GM12874 (cell line): ENCODE data around the gene GPC3.

ENCODE experiments used
- CTCF ChIP-seq: IDR thresholded peaks from 2 replicates; pipeline ENCODE4 v1.5.1; 2011; ENCODE audit warnings: low read depth, mild to moderate bottlenecking, control low read depth, low read length, moderate library complexity; ENCODE audit not compliant: insufficient read depth

GPC3 gene

GRCh38 chrX:133650239-133650638 is 335.2 kb downstream of the GPC3 start:
- no peak for TF ChIP-seq CTCF

GRCh38 chrX:133649651-133650050 is 335.7 kb downstream of the GPC3 start:
- no peak for TF ChIP-seq CTCF

GRCh38 chrX:133648594-133648993 is 336.8 kb downstream of the GPC3 start:
- no peak for TF ChIP-seq CTCF

GRCh38 chrX:133646719-133647116 is 338.7 kb downstream of the GPC3 start:
- TF ChIP-seq CTCF, result no peak

GRCh38 chrX:133645977-133646718 is 339.2 kb downstream of the GPC3 start:
- no peak for TF ChIP-seq CTCF

- no peak for TF ChIP-seq CTCF
Observed at GRCh38 chrX:133645256-133645655, 340.1 kb downstream of the GPC3 start.

- TF ChIP-seq CTCF, result no peak
Observed at GRCh38 chrX:133640161-133641015, 345.0 kb downstream of the GPC3 start.
